HG03103 (cell line): Measurements from ENCODE around the gene NRL.

Experiments used
- ATAC-seq: cut with Tn5 transposase; IDR thresholded peaks from one replicate; pipeline ENCODE4 v1.9.1; 2021; ENCODE audit warnings: low read depth; ENCODE audit not compliant: unreplicated experiment

The NRL gene

DNA sequence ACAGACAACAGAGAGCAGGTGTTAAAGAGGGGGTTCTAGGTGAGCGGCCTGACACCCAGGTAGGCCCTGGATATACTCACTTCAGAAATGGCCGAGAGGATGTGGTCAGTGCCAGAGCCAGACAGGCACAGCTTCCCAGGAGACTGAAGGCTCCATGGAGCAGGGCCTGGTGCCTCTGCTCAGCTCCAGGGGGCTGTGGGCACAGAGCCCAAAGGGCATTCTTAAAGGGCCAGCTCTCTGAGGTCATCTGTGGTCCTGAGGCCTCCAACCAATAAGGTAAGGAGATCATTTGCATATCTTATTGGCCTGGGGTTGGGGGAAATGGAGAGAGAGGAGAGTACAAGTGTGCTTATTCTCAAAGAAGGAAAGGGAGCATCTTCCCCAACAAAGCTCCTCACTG lies 30.3 kb downstream of the NRL start:
- ATAC-seq: no peak

DNA sequence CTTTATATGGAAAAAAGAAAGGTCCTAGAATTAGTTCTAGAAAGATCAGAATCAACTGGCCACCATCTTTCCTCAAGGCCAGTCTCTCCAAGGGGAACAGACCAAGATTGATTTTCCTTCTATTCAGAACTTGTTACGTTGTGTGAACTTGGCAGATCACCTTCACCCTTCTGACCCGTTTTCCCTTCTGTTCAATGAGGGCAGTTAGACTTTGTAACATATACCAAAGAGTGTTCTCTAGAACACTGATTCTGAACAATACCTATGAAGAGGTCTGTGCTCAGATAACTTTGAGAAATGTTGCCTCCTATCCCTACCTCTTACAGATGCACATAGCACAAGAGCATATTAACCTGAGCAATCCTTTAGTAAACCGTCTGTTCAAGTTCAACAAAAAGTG lies 31.3 kb downstream of the NRL start:
- no peak for ATAC-seq

DNA sequence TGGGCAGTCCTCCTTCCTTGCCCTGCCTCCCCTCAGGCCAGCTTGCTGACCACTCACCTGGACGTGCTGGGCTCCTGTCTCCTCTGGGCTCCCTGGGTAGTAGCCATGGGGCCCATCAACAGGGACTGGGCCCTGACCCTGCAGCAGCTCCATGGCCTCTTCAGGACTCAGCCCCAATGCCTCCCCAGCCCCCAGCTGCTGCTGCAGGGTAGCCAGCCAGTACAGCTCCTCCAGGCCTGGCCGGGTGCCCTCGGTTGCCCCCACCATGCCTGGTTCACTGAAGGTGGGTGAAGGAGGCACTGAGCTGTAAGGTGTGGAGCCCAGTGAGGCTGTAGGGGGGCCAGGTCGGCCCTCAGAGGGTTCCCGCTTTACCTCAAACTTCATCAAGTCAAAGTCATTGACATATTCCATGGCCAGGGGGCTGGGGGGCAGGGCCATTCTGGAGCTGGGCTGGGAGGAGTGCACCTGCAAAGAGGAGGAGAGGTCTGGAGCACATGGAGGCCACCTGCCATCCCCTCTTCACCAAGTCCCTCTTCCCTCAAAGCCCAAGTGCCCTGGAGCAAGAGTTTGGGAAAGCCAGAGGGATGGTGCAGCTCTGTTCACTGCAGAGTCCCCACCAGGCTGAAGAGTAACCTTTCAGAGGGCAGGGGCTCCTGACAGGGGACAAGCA lies 32.2 kb downstream of the NRL start:
- ATAC-seq: no peak

DNA sequence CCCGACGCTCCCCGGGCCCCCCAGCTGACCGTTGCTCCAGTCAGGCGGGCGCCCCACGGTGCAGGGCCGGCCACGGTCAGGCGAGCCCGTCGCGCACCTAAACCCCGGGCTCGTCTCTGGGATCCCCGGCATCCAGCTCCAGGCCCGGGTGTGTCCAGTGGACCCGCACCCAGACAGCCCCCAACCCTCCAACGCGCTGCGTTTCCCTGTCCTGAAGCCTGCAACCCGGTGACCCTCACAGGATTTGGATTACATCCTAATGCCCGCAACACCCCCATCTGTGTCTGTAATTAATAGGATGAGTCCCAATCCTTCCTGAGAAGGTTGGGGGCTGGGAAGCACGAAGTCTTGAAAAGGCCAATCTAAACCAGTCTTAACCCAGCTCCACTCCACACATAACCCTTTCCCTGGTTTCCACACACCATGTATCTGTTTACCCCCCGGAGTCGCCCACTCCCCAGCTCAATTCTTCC lies 33.0 kb downstream of the NRL start:
- no peak for ATAC-seq

DNA sequence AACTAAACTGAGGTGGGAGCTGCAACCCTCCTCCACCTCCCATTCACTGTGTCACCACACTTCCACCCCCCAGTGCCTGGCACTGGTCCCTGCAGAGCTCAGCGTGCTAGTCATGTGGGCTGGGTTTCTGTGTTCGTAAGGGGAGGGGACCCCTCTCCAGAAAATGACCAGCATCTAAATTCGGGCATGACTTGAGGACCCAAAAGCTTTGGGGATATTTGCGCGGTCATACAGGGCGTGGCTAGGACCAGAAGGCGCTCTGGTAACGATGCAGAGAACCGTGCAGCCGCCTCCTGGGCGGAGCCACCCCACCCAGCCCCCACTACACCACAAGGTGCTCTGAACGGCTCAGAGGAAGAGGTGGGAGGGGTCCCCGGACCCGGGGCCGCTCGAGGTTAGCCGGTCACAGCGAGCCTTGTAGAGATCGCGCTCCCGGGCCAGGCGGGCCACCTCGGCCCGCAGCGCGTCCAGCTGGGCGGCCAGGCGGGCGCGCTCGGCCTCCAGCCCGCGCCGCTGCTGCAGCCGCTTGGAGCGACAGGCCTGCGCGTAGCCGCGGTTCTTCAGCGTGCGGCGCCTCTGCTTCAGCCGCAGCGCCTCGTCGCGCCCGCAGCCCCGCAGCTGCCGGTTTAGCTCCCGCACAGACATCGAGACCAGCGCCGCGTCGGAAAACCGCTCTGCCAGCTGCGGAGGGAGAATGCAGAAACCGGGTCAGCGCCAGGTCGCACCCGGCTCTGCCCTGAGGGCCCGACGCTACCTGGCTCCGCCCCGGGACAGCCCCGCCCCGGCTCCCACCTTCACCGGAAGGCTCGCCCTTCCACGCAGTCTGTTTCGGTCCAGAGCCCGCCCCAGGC lies 33.6 kb downstream of the NRL start:
- ATAC-seq: peak; percentile 83

DNA sequence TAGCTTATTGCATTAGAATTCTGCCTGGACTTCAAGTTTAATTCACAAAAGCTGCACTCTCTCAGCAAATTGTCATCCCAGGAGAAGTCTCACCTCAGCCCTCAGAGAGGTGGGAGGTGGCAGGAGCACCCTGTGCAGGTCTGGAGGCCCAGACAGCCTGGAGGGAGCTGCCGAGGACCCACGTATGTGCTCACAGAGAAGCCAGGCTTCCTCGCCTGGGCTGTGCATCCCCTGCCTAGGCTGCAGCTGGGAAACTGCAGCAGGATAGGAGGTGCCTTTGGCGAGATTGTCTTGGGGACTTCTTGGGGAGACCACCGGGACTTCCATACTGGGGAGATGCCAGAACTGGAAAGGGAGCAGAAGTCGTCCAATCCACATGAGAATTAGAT lies 34.6 kb downstream of the NRL start:
- no peak for ATAC-seq

DNA sequence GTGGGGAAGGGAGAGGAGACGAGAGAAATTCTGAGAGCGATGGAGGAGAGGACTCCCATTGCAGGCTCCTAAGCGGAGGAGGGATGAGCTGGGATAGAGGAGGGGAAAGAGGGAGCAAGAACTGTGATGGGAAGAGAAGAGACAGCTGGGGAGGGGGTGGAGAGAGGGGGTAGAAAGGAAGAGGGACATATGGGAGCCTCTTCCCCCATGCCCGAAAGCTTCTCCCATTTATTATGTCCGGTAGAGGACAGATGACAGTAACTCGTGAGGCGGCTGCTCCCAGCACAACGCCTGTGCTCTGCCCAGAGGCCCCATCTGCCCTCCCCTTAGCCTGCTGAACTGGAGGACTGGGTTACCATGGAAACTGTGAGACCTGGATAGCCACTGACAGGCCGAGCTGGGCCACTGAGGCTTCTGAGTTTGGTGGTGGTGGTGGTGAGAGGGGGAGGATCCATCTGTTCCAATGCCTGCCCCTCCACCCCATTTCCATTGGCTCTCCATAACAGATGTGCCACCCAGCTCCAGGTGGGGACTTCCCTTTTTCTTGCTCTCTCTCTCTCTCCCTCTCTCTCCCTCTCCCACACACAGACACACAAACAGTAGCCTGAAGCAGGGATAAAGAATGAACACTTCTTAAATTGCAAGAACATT lies 35.1 kb downstream of the NRL start:
- ATAC-seq: no peak

DNA sequence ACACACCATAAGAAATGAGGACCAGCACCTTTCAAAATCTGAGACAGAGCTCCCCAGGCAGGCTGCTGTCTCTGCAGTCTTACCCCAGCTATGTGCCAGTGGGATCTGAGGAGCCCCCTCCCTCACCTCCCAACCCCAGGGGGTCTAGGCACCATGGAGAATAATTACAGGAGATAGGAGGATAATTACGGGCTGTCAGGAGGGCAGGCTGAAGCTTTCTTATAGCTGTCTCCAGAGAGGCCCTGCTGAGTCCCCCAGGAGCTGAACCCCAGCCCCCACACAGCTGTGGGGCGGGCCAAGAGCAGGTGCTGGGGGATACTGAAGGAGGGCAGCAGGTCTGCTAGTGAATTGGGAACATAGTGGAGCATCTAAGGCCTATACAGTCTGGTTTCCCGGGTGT lies 36.6 kb downstream of the NRL start:
- ATAC-seq: no peak

DNA sequence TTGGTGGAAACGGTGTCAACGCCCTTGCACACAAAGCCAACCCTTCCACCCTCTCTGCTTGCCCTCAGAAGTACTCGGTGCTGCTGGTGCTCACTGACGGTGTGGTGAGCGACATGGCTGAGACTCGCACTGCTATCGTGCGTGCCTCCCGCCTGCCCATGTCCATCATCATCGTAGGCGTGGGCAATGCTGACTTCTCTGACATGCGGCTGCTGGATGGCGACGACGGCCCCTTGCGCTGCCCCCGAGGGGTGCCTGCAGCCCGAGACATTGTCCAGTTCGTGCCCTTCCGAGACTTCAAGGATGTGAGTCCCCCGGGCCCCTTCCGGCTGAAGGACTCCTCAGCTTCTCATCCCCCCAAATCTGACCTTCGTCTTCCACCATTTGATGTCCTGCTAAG lies 37.7 kb downstream of the NRL start:
- no peak for ATAC-seq

DNA sequence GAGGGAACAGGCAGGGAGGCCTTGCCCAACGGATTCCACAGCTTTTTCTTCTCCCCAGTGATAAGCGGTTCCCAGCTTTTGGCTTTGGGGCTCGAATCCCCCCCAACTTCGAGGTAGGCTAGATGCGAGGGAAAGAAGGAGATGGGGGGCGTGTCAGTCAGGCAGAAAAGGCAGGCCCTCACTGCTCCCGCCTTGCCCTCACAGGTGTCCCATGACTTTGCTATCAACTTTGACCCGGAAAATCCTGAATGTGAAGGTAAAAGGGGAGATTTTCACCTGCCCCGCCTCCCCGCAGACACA lies 38.5 kb downstream of the NRL start:
- ATAC-seq: no peak

DNA sequence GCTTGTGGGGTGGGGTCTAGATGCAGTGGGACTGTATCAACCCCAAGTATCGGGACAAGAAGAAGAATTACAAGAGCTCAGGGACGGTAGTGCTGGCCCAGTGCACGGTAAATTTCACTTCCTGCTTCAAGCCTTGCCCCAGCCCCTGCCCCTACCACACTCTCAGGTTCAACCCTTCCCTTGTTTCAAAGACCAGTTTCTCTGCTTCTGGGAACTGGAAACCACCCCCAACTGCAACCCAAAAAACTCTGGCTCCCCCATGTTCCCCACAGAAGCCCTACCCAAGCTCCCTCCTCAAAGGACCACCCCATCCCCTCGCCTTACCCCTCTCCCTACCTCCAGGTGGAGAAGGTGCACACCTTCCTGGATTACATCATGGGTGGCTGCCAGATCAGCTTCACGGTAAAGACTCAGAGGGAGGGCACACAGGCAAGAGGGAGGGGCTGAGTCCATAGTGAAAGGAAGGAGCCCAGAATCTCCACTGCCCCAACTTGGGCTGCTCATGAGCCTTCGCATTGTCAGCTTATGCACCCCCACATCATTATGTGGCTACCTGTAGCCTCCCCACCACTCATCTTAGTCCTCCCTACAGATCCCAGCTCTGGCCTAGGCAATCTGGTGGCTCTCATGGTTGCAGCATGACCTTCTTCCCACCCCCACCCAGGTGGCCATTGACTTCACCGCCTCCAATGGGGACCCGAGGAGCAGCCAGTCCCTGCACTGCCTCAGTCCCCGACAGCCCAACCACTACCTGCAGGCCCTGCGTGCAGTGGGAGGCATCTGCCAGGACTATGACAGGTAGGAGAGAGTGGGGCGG lies 39.1 kb downstream of the NRL start:
- no peak for ATAC-seq

DNA sequence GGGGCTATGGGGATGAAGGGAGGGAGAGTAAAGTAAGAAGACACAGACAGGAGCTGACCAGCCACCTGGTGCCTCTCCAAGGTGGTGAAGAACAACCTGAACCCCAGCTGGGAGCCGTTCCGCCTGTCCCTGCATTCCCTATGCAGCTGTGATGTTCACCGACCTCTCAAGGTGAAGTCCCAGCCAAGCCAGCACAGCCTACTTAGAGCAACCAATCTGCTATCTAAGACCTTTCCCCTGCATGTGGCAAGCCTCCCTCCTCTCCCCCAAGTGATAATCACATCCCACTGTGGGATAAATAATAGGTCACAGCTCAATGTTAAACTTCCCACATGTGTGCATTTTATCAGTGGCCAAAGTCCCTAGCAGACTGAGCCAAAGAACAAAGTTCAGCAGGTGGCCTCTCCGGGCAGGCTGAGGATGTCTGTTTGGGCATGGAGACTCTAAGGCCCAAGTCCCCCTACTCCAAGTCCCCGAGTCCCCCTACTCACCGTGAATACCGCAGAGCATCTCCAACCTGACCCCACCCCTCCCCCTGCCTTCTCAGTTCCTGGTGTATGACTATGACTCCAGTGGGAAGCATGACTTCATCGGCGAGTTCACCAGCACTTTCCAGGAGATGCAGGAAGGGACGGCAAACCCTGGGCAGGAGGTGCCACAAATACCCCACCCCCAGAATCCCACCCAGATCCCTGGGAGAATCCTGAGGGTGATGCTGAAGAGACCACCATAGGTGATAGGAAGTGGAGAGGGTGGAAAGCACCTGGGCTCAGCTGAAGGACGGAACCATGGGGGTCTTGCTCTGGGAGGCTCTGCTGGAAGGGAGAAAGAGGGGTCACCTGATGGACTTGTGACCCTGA lies 39.9 kb downstream of the NRL start:
- ATAC-seq: no peak

DNA sequence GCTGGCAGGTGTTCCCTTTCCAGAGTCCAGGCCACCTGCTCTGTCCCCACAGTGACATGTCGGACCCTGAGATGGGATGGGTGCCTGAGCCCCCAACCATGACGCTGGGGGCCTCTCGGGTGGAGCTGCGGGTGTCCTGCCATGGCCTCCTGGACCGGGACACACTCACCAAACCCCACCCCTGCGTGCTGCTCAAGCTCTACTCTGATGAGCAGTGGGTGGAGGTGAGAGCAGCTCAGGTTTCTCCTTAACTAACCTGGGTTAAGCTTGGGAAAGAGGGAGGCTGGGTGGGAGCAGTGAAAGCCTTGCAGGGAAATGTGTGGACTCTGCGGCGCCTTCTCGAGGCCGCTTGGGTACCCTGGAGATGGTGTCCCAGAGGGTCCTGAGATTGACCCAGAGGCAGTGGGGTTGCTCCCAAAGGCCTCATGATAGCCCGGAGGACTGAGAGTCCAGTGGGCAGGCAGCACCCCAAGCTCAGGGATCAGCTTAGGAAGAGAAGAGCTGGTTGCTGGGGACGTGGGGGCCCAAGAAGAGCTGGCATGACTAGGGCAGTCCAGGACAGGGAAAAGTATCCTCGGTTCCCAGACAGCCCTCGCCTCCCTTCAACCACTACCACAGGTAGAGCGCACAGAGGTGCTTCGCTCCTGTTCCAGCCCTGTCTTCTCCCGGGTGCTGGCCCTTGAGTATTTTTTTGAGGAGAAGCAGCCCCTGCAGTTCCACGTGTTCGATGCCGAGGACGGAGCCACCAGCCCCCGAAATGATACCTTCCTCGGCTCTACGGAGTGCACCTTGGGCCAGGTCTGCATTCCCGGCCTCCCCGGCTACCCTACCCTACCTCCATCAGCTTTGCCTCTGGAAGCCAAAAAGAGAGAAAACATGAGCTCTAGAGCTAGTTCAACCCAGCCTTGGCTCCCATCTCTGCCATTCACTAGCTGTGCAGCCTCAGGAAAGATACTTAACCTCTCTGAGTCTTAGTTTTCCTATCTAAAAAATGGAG lies 41.6 kb downstream of the NRL start:
- no peak for ATAC-seq

DNA sequence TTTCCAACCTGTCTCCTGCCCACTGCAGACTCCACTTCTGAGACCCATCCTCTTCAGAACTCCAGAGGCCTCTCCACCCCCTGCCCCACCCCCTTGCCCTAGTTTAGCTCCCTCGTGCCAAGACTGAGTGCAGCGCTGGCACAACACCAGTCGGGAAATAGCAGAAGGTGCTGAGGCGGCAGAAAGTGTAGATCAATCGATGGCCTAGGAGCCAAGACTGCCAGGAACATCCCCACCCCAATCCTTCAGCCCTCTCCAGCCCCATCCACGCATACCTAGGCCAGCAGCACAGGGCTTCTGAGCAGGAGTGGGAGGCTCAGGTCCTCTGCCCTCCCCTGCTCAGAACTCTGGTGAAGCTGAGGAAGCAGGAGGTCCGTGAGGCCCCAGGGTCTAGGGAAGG lies 42.3 kb downstream of the NRL start:
- no peak for ATAC-seq

DNA sequence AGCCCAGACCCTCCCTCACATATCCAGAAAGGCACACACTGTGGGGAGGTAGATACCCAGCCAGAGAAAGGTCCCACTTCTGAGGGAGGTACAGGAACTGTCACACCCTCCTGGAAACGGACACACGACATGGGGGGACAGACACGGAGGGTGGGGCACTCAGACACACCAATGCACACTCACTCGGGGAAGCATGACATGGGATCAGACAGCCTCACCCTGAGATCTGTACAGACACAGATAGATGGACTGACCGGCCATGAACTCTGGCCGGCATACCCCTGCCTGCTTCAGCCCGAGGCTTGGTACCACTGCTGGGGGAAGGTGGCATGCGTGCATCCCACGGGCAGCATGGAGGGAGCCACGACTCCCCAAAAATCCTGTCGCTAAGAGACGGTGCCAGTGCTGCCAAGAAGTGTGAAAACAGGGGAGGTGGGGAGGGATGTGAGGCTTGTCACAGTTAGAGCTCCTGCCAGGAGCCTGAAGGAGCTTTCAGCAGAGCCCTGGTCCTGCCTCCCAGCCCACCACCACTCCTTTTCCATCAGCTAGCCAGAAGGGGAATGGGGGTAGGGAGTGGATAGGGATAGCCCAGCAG lies 42.8 kb downstream of the NRL start:
- ATAC-seq: no peak

DNA sequence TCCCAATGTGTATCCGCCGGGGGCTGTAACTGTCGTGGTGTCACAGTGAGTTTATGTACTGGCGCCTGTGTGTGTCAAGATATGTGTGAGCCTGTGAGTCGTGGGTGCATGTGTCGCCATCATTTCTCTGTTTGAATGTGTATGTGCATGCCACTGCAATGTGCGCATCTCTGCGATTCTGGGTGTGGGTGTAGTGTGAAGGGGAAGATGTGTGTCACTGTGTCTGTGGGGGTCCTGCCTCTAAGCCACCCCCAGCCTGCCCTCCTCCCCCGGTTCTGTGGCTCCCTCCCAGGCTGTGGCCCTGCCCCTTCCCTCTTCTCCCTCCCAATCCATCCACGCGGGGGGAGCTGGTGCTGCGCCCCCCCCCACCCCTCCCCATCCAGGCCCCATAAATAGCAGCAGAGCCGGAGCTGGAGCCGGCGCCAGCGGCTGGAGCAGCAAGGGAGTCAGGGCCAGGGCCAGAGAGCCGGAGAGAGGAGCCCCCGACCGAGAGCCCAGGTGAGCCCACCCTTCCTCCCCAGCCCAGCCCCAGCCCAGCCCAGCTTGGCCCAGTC lies 43.5 kb downstream of the NRL start, which contains the start of gene CPNE6:
TSS of gene CPNE6 (plus strand) at position 419 of the 554 bp plus-strand sequence. CDS start 1,375 bp downstream, outside the sequence.
- ATAC-seq: no peak

DNA sequence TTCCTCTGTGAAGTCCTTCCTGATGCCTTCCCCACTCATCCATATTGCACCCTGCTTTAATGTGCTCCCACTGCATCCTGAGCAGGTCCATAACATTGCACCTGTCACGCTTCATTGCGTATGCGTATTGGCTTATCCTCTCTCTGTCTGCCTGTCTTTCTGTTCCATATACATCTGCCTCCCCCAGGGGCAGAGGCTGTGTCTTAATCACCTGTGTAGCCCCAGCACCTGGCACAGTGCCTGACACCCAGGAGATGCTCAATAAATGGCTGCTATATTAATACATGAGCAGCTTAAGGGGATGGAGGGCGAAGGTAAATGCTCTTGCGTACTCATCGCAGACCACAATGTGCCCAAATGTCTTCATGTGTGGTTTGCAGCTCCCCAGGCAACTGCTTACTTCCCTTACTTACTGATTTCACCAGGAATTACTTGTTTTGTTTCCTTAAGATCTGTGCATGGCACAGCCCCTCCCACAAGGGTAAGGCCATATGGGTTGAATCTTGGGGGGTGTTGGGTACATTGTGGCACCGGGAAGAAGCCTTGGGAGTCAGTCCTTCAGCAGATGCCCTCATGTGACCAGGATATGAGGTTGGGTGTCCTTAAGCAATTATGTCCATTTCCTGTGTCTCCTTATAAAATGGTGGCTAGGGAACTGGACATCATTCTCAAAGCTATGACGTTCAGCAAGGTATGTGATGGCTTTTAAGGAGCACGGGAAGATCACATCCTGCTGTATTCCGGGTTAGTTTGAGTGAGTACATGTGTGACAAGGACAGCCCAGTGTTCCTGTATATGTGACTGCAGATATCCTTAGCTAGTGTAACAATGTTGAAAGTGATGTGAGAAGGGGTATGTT lies 44.2 kb downstream of the NRL start:
- no peak for ATAC-seq
